NCI-H1694 (cell line): ENCODE measurements around the gene NEBL.

Experiments used
- DNase-seq: peaks from one replicate; lab custom pipeline; 2025; lab: John Stamatoyannopoulos, UW

NEBL gene

GRCh38 chr10:20901110-20901509, 4.0 kb upstream of the NEBL start:
- DNase-seq, result no peak

- no peak for DNase-seq
Observed at GRCh38 chr10:20898866-20899535, 1.9 kb upstream of the NEBL start.

DNA sequence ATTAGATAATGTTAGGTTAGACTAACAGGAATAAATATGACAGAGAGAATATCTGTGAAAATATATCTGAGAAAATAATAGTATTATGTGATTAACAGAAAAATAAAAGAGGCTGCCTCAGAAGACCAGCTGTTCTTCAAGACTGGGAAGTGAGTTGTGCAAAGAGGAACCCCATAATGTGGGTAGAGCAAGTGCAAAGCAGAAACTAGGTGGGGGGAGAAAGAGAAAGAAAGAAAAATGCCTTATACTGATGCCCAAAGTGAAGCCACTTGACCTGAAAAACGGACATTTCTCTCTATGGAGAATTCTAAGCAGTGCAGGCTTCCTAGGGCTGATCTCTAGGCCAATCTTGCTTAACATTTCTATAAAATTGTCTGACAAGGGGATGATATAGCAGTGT, 3.8 kb downstream of the NEBL start:
- no peak for DNase-seq

DNA sequence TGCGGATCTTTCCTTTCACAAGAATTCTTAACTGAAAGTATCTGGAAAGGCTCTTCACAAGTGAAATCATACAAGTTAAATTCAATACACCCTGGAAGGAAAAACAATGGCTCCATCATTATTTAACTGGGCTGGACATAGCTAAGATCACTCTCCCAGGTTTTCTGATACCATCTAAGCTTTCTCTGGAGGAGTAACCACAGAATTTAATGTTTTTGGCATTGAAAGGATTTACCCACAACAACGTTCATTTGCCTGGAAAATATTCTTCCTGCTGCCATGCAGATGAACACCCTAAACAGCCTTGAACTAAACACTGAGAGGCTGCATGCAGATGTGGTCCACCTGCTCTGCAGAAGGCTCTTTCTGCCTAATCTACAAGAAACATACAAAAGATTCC, 4.3 kb downstream of the NEBL start:
- DNase-seq, result no peak

DNA sequence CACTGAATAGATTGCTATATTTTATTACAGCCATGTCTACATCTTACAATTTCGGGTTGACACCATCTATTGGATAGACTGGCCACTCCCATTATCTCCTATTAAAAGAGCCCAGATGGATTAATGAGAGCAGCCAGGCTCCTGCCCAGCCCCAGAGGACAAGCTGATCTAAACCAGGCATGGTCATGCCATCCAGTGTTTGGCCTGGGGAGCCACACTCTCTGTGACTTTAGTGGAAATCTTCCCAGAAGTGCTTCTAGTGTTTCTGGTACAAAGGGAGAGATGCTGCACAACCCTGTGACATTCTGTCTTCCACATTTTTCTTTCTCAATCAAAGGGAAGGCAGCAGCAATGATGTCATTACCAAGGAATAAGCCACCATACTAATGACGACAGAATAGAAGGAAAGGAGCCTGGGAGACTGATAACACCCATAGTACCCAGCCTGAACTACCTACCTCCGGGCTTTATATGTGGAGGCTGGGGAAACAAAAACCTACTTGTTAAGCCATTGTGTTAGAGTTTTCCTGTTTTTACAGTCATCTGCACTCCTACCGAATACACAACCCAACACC, 5.0 kb downstream of the NEBL start:
- DNase-seq, result no peak

- no peak for DNase-seq
Observed at GRCh38 chr10:20891338-20891714, 5.8 kb downstream of the NEBL start.

DNA sequence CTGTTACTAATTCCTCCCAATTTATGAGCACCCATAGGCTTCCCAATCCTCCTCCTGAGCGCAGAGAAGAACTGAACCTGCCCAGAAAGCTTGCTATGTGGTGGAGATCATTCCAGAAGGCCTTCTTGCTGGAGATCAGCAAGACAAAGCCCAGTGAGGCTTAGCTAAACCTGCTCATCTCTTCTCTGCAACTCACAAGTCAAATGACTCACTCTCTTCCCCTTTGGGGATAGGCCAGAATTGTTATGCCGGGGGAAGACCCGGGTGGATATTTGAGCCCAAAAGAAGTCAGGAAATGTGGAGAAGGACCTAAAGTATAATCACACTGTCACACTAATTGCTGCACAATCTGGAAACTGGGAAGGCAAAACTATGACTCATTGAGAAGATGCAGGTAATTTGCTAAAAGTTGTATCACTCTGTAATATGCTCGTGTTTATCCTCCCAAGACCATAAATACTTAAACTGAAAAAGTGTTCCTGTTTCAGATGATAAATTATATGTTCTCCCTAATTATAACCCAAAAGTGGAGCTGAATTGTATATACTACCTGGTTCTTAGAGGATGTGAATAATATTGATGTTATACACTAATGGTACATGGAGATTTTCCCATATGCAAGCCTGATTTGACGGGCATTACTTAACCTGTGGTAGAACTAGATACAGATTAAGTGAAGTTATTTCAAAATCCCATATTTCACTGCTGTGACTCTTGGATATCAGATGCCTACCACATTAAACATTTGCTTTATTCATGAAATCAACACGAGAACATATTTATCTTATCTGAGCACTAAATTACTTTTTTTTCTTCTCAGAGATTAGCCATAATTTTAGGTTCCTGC, 6.4 kb downstream of the NEBL start:
- no peak for DNase-seq

GRCh38 chr10:20890009-20890408, 7.1 kb downstream of the NEBL start:
- DNase-seq, result no peak

- DNase-seq, result no peak
Observed at GRCh38 chr10:20888620-20889330, 8.3 kb downstream of the NEBL start.

DNA sequence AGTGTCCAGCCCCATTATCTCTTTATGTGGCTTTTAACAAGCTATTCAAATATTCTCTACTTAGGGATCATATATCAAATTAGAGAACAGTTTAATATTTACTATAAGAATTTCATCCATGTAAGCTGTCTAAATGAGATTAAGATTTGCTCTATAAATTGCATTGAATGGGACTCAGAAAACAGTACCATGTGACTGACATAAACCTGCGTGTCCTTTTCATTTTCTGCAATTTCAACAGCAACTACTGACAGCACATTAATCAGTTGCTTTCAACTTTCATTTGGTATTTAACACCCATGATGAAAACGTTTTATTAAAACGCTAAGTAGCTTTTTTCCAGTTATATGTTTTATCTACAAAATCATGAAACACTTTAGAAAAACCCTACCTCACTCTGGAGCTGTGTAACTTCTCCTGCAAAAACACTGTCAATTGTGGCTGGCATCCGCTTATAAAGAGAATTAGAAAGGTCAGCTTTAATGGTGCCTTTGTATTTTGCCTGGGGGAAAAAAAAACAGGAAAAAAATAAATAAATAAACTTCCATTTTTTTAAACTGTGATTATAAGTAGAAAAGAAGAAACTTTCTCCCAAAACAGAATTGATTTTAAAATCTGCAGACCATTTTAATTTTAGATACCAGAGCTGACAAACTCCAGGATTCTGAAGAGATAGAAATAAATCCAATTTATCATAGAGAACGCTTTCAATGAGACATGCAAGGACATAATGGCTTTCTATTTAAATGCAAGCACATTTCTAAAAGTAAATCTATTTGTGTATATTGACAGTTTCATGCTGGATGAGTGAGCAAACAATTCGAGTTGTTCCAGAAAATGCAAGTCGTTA, 9.2 kb downstream of the NEBL start:
- no peak for DNase-seq

DNA sequence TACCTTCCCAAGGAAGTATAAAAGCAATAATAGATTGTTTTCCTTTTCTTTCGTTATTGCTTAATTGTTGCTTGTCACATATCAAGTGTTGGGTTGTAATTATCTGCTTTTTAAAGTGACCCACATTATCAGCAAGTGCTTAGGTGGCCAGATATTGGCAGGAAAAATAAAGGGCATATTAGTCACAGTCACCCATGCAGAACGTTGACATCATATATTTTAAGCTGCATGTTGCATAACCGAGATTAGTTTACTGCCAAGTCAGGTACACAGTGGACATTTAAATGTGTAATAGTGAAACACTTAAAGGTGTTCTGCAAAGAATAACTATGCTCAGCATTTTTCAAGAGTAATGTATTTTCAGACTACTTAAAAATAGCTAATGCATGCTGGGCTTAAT, 11.4 kb downstream of the NEBL start:
- no peak for DNase-seq

DNA sequence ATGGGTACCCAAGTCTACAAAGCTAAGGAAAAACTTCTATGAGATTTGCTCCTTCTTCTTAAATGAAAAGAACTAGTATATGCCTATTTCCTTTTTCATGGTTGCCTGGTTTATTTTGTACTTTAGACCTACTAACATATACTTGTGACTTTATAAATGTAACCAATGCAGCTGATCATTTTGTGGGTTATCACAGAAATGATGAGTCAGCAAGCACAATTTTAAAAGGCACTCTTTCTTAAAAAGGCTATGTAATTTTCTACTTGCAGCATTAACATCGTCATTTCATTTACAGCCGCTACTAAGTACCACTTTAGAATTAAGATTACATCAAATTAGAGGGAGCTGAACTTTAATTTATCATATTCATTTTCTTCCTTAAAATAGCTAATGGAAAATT, 13.6 kb downstream of the NEBL start:
- no peak for DNase-seq

DNA sequence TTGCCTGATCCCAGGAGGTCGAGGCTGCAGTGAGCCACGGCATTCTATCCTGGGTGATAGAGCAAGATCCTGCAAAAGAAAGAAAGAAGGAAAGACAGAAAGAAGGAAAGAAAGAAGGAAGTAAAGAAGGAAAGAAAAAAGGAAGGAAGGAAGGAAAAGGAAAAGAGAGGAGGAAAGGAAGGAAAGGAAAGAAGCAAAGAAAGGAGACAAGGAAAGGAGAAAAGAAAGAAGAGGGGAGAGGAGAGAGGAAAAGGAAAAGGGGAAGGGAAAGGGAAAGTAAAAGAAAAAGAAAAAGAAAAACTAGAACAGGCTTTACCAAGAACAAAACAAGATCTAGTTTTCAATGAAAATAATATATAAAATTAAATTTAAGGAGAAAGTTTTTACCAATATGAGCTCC, 15.0 kb downstream of the NEBL start:
- DNase-seq, result no peak

- DNase-seq, result no peak
Observed at GRCh38 chr10:20879136-20879535, 18.0 kb downstream of the NEBL start.

GRCh38 chr10:20877986-20878983, 18.8 kb downstream of the NEBL start:
- DNase-seq, result no peak

DNA sequence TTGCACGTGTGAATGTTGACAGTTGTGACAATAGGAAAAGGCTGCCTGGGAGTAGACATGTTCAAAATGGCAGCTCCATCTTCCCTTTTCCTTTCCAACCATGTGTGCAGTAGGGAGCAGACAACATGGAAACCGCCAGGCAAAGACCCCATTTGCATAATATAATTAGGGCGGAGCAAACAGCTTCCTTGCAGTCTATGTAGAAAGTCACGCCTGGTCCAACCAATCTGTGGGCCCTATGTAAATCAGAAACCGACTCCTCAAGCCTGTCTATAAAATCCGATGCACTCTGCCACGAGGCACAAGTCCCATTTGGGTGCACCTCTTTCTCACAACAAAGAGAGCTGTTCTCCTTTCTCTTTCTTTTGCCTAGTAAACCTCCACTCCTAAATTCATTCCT, 19.6 kb downstream of the NEBL start:
- no peak for DNase-seq

- no peak for DNase-seq
Observed at GRCh38 chr10:20874261-20874660, 22.9 kb downstream of the NEBL start.

GRCh38 chr10:20871970-20872369, 25.1 kb downstream of the NEBL start:
- no peak for DNase-seq

- no peak for DNase-seq
Observed at GRCh38 chr10:20870834-20871233, 26.3 kb downstream of the NEBL start.

- no peak for DNase-seq
Observed at GRCh38 chr10:20863008-20863407, 34.1 kb downstream of the NEBL start.
